ENCODE data around the gene PLA2G4E.

The PLA2G4E gene

GRCh38 chr15:42018306-42019224 is 2.3 kb downstream of the PLA2G4E start:
- DNase-seq, result no peak

DNA sequence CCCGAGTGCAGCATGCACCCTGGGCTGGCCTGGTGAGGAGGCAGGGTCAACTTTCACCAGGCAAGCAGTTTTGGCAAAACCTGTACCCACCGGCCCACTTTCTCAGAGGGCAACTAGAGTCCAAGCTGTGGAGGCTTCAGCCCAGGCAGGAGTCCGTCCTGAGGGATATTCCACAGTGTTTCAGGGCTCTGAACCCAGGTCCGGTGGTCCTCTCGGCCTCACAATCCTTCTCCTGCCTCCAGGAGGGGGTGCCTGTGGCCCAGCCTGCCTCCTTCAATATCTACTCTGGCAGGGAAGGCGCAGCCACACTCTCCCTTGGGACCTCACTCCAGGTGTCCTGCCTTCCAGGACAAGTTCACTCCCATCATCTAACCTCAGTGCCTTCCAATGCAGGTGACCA is 3.9 kb downstream of the PLA2G4E start:
- no peak for DNase-seq

- DNase-seq, result no peak
Measured at GRCh38 chr15:42014406-42014805, 6.4 kb downstream of the PLA2G4E start.

GRCh38 chr15:42012928-42013482 is 7.8 kb downstream of the PLA2G4E start:
- DNase-seq, result no peak

DNA sequence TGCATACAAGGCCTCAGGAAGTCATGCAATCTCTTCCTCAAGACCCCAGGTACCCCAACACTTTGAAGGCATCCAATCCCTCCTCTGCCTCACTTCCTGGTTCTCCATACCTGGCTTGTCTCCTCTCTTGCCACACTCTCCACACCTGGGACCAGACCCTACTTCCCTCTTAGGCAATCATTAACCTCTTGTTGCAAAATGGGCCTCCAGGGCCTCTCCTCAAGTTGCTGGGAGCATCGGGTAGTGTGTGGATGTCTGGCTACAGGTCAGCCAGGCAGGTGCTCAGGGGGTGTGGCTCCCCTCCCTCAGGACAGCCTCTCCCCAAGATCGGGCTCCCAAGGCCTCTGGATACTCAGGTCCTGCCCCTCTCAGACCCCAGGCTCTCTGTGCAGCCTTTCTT is 8.6 kb downstream of the PLA2G4E start:
- no peak for DNase-seq

GRCh38 chr15:42011074-42011473 is 9.8 kb downstream of the PLA2G4E start:
- DNase-seq, result no peak

DNA sequence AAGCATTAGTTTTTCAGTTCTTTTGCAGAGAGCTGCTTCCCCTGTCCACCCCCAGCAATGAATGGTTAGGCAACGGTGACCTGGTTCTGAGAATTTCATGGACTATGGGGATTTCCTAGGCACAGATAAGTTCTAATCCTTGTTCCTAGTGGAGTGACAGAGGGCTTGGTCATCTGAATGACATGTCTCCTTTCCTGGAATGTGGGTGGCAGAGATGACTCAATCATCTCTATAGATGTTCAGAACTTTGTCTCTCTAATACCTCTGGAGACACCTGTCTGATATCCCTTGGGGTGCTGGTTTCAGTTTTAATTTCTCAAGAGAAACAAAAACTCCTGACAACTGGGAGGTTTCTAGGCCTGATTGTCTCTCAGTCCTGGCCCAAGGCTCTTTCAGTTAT is 10.4 kb downstream of the PLA2G4E start:
- DNase-seq, result no peak

DNA sequence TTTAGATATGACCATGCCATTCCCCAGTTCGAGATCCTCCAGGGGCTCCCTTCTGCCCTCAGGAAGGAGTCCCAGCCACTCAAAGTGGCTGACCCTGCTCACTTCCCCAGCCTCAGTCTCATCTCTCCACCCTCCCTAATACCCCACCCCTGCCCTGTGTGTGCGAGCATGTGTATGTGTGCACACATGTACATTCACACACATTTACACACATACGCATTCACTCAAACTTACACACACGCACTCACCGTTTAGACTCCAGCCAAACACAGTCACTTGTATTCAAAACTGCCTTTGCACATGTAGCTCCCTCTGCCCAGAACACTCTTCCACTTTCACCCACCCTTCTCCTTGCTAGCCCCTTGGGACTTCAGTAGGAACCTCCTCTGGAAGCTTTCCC is 11.4 kb downstream of the PLA2G4E start:
- DNase-seq, result no peak

GRCh38 chr15:42009022-42009421 is 11.8 kb downstream of the PLA2G4E start:
- DNase-seq, result no peak

DNA sequence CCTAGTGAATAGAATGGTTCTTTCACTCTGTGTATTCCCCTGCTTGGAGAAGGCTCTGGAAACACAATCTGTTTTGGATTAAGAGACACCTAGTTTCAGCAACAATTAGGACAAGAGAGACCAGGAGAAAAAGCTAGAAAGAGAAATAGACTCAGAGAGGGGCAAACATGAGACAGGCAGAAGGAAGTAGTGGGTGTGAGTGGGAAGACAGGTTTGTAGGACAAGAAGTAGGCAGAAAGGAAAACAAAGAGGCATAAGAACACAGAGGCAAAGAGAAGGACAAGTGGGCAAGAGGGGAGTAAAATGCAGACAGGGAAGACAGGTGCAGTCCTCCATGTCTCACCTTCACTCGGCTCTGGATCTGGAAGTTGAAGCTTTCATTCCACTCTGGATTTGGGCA is 13.5 kb downstream of the PLA2G4E start:
- no peak for DNase-seq

- no peak for DNase-seq
Measured at GRCh38 chr15:42002333-42002732, 18.5 kb downstream of the PLA2G4E start.

DNA sequence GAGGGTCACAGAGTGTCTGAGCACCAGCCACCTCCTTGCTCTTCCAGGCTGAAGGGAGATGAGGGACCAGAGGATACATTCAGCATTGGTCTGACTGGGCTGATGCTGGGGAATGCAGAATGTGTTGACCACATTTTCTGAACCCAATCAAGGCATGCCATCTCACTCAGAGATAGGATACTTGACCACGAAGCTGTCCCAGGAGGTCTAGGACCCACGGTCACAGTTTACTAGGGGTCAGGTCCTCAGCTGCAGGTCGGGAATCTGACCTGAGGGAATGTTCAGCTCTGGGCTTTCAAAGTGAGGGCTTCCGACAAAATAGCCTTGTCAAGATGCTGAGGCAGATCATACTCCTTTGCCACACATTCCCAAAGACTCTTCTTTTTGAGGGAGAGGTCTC is 19.6 kb downstream of the PLA2G4E start:
- DNase-seq, result no peak

GRCh38 chr15:41999290-42000285 is 21.3 kb downstream of the PLA2G4E start:
- DNase-seq, result no peak

- no peak for DNase-seq
Measured at GRCh38 chr15:41997845-41998244, 23.0 kb downstream of the PLA2G4E start.

DNA sequence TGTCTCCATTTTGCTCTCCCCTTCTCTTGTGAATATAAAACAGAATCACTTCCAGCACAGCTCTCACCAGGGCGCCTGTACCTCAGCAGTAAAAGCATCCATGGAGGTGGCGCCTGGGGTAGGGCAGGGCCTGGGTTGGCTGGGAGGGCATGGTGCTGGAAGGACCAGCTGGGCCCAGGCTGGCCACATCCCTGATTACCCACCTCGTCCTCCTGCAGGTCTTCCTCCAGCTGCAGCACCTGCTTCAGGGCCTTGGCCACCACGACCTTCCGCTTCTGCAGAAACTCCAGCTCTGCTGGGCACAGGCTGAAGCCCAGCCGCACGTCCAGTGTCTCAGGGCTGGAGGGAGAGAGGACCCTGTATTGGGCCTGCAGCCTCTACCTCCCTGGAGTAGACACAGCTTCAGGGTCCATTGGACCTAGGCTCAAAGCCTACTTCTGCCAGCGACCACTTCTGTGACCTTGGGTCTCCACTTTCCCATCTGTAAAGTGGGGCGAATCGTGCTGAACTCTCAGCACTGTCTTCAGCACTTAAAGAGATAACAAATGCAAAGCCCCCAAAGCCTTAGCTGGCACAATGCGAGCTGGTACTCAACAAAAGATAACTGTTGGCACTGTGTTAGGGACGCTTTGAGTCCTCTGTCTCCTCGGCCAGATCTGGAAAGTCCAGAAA is 23.8 kb downstream of the PLA2G4E start:
- DNase-seq, result no peak

- no peak for DNase-seq
Measured at GRCh38 chr15:41996376-41996775, 24.5 kb downstream of the PLA2G4E start.

- DNase-seq, result no peak
Measured at GRCh38 chr15:41995476-41995855, 25.4 kb downstream of the PLA2G4E start.

DNA sequence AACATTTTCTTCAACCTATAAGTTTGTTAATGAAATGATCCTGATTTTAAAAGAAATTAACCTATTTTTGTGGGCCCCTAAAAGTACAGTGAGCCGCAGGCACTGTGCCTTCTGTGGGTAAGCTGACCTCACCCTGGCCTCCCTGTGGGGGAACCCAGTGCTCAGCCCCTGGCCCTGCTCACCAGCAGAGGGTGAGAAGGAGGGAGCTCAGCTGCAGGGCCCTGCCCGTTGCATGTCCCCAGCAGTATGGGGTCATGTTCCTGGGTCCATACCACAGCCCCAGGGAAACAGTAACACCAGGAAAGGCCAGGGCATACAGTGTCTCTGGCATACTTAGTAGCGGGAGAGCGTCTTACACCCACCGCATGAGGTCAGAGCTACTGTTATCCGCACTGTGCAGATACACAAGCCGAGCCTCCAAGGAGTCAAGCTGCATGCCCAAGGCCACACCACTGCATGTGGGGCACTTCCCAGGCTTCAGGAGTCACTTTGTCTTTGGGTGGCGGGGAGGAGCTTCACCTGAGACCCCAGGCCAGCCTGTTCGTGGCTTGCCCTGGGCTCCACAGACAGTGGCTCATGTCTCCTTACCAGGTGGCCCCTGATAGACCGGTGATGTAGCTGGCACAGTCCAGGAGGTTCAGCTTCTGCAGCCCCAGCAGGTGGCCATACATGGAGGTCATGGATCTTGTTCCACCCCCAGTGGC is 25.9 kb downstream of the PLA2G4E start:
- DNase-seq, result no peak

GRCh38 chr15:41994171-41994650 is 26.6 kb downstream of the PLA2G4E start:
- no peak for DNase-seq

- no peak for DNase-seq
Measured at GRCh38 chr15:41993472-41994170, 27.2 kb downstream of the PLA2G4E start.

GRCh38 chr15:41992803-41993190 is 28.0 kb downstream of the PLA2G4E start:
- no peak for DNase-seq
